SK-N-SH (cell line): ENCODE data around the gene RPS24. TPM values are rescaled to one million over a fixed set of nuclear protein-coding genes. Genes with fewer than 3 reads are reported as not detected.
"Not testable (repeated sequence)": the region's sequence is repeated elsewhere in the genome, so short reads cannot be mapped to it uniquely, and the experiment has no call there.

Experiments
- CTCF ChIA-PET: fragments of 300-600, 350-600 bp; formaldehyde crosslinking; extraction: SDS; loops from one replicate; lab custom pipeline; 2021; lab: Yijun Ruan, JAX
- POLR2A ChIA-PET: fragments of 350-600 bp; sonication (Branson Sonifier 250); formaldehyde crosslinking; extraction: SDS; loops from one replicate; lab custom pipeline; 2020; ENCODE audit warnings: antibody characterized with exemption, inconsistent platforms; lab: Yijun Ruan, JAX
- DNase-seq: peaks from one replicate; pipeline ENCODE4 v3.0.0; 2012
- H2AFZ ChIP-seq: fragments of 200-600 bp; sonication (generic); 2 replicates; pipeline ENCODE4 v1.8.1; 2016; ENCODE audit warnings: antibody characterized with exemption, mild to moderate bottlenecking, low read depth
- H3F3A ChIP-seq: fragments of 200-600 bp; sonication (generic); replicated peaks from 2 replicates; pipeline ENCODE3; 2016; ENCODE audit warnings: antibody characterized with exemption, mild to moderate bottlenecking; ENCODE audit not compliant: insufficient read depth
- H3K27ac ChIP-seq, 2 experiments: fragments of 200-500 bp in 1 of 2; fragments of 200-600 bp in 1 of 2; sonication (Bioruptor generic) in 1 of 2; sonication (generic), shearing (Covaris generic) in 1 of 2; 2 replicates each; pipeline versions ENCODE4 v1.5.1 to v1.6.1; 2014 to 2016; ENCODE audit warnings: low read depth in 2 of 2, inconsistent platforms in 1 of 2, low read length in 1 of 2, mild to moderate bottlenecking in 1 of 2, mixed read lengths in 1 of 2
- H3K27me3 ChIP-seq: fragments of 200-600 bp; sonication (generic), shearing (Covaris generic); 2 replicates; pipeline ENCODE4 v1.6.1; 2016; ENCODE audit warnings: mixed run types; ENCODE audit not compliant: insufficient read depth
- H3K36me3 ChIP-seq, 2 experiments: fragments of 200-500 bp in 1 of 2; fragments of 200-600 bp in 1 of 2; sonication (Bioruptor generic) in 1 of 2; sonication (generic) in 1 of 2; replicated peaks in 1 of 2; 2 replicates each; pipeline versions ENCODE3 to v1.5.1; 2014 to 2016; ENCODE audit warnings: low read length in 1 of 2, mild to moderate bottlenecking in 1 of 2; ENCODE audit not compliant: insufficient read depth in 2 of 2, control insufficient read depth in 1 of 2
- H3K4me1 ChIP-seq, 2 experiments: fragments of 200-500 bp in 1 of 2; fragments of 200-600 bp in 1 of 2; sonication (Bioruptor generic) in 1 of 2; sonication (generic), shearing (Covaris generic) in 1 of 2; 2 replicates each; pipeline versions ENCODE4 v1.5.1 to v1.6.1; 2014 to 2016; ENCODE audit warnings: low read depth in 1 of 2, low read length in 1 of 2, mixed run types in 1 of 2; ENCODE audit not compliant: insufficient read depth in 2 of 2, control insufficient read depth in 1 of 2
- H3K4me2 ChIP-seq: fragments of 200-600 bp; sonication (generic), shearing (Covaris generic); 2 replicates; pipeline ENCODE4 v1.6.1; 2017; ENCODE audit warnings: mixed run types
- H3K4me3 ChIP-seq, 2 experiments: fragments of 200-500 bp in 1 of 2; fragments of 200-600 bp in 1 of 2; sonication (Bioruptor generic) in 1 of 2; sonication (generic), shearing (Covaris generic) in 1 of 2; 2 replicates each; pipeline versions ENCODE4 v1.5.1 to v1.8.1; 2014 to 2016; ENCODE audit warnings: low read depth in 2 of 2, inconsistent platforms in 1 of 2, low read length in 1 of 2, mild to moderate bottlenecking in 1 of 2, mixed read lengths in 1 of 2, moderate library complexity in 1 of 2
- H3K79me2 ChIP-seq: fragments of 200-600 bp; sonication (generic); 2 replicates; pipeline ENCODE4 v1.8.1; 2017; ENCODE audit warnings: mild to moderate bottlenecking; ENCODE audit not compliant: insufficient read depth
- H3K9ac ChIP-seq: fragments of 200-600 bp; sonication (generic); 2 replicates; pipeline ENCODE4 v1.6.1; 2017; ENCODE audit warnings: mixed run types
- H3K9me2 ChIP-seq: fragments of 200-600 bp; sonication (generic); 2 replicates; pipeline ENCODE4 v1.6.1; 2017; ENCODE audit warnings: mixed run types
- H3K9me3 ChIP-seq: fragments of 200-600 bp; sonication (generic); 2 replicates; pipeline ENCODE4 v1.6.1; 2017; ENCODE audit warnings: mixed run types, mild to moderate bottlenecking, moderate library complexity
- H4K20me1 ChIP-seq: fragments of 200-600 bp; sonication (generic); 2 replicates; pipeline ENCODE4 v1.6.1; 2017; ENCODE audit warnings: mild to moderate bottlenecking, mixed run types; ENCODE audit not compliant: insufficient read depth
- CHD2 ChIP-seq: fragments of 150-350 bp; IDR thresholded peaks from 2 replicates; pipeline ENCODE4 v1.6.1; 2018; ENCODE audit warnings: low read length; ENCODE audit not compliant: partially characterized antibody
- CTCF ChIP-seq: fragments of 200-600 bp; sonication (generic); IDR thresholded peaks from 2 replicates; pipeline ENCODE4 v1.6.1; 2017; ENCODE audit warnings: antibody characterized with exemption, mild to moderate bottlenecking, moderate library complexity
- EP300 ChIP-seq, 2 experiments: IDR thresholded peaks; 2 replicates each; pipeline versions ENCODE4 v1.4.0 to v1.6.1; 2012; ENCODE audit warnings: borderline replicate concordance in 1 of 2, low read depth in 1 of 2, low read length in 1 of 2
- FOSL2 ChIP-seq: IDR thresholded peaks from 2 replicates; pipeline ENCODE4 v1.4.0; 2012; ENCODE audit warnings: low read depth, mild to moderate bottlenecking, moderate library complexity, borderline replicate concordance
- FOXM1 ChIP-seq: IDR thresholded peaks from 2 replicates; pipeline ENCODE4 v1.4.0; 2012; ENCODE audit warnings: low read depth, mild to moderate bottlenecking
- GATA2 ChIP-seq: sonication (generic); formaldehyde crosslinking; IDR thresholded peaks from 2 replicates; pipeline ENCODE4 v1.5.0; 2020; ENCODE audit warnings: mild to moderate bottlenecking, missing genetic modification reagents
- PBX3 ChIP-seq: IDR thresholded peaks from 2 replicates; pipeline ENCODE4; 2012
- POLR2AphosphoS5 ChIP-seq: IDR thresholded peaks from 2 replicates; pipeline ENCODE4 v1.6.1; 2012; ENCODE audit warnings: low read depth, low read length
- REST ChIP-seq: IDR thresholded peaks from 2 replicates; pipeline ENCODE4 v1.6.1; 2012; ENCODE audit warnings: mild to moderate bottlenecking, low read depth, low read length, moderate library complexity
- RFX5 ChIP-seq: IDR thresholded peaks from 2 replicates; pipeline ENCODE4 v1.6.1; 2012; ENCODE audit warnings: mild to moderate bottlenecking, improper control_type of control experiment, low read length
- RXRA ChIP-seq: IDR thresholded peaks from 2 replicates; pipeline ENCODE4 v1.4.0; 2012; ENCODE audit warnings: low read depth, mild to moderate bottlenecking, borderline replicate concordance
- SIN3A ChIP-seq: IDR thresholded peaks from 2 replicates; pipeline ENCODE4 v1.6.1; 2012; ENCODE audit warnings: low read depth, mild to moderate bottlenecking, low read length, moderate library complexity, borderline replicate concordance
- TEAD4 ChIP-seq: IDR thresholded peaks from 2 replicates; pipeline ENCODE4 v1.4.0; 2012; ENCODE audit warnings: mild to moderate bottlenecking, borderline replicate concordance; ENCODE audit not compliant: insufficient read depth
- USF2 ChIP-seq: fragments of 150-350 bp; IDR thresholded peaks from 2 replicates; pipeline ENCODE4 v1.6.1; 2017; ENCODE audit warnings: antibody characterized with exemption, low read length, low read depth, borderline replicate concordance
- YY1 ChIP-seq: IDR thresholded peaks from 2 replicates; pipeline ENCODE4 v1.4.0; 2012; ENCODE audit warnings: low read depth, mild to moderate bottlenecking
- ZBTB33 ChIP-seq: IDR thresholded peaks from 2 replicates; pipeline ENCODE4 v1.4.0; 2012; ENCODE audit warnings: low read depth, borderline replicate concordance
- WGBS: methylation state at CpG from one replicate; pipeline ENCODE4 v1.1.6; 2017; ENCODE audit warnings: low lambda C conversion rate; 5-methylcytosine and 5-hydroxymethylcytosine counted together
- polyA plus RNA-seq, 3 experiments: library from polyadenylated mRNA; depleted of rRNA; stranded (reverse); fragments of >200 nt; gene quantifications; 2 replicates each; pipeline ENCODE4 v1.2.3, GENCODE V29; 2012

Gene RPS24
- polyA plus RNA-seq, 1 of the 3 experiments (the other 2 are of a cell fraction): 3,806 TPM

- CTCF ChIA-PET: interaction anchor here (1.0 kb wide), 1 partner anchor 9 kb away, joined by 3 read pairs; no protein-coding TSS in a partner anchor
- H3K79me2 ChIP-seq: no peaks in the 10 kb centered on the region
- POLR2A ChIA-PET: no interaction called here
- H3K27me3 ChIP-seq: no peaks in the 10 kb centered on the region
- H3K4me3 ChIP-seq: no peak overlapping the region
- WGBS: 43% methylated on average over 2 of the region's 2 CpGs
- H3K36me3 ChIP-seq: no peaks in the 10 kb centered on the region
- no peak for DNase-seq
- no peak overlapping the region for H3K4me2 ChIP-seq
- H3K27ac ChIP-seq: no peak overlapping the region
- no peaks in the 10 kb centered on the region for H3K9me2 ChIP-seq
- peaks cover 0 to 5% of the 10 kb centered on the region in 2 experiments; a peak in 1 of 4 replicates for H3K4me1 ChIP-seq
- H4K20me1 ChIP-seq: no peaks in the 10 kb centered on the region
- no peak overlapping the region for H3K9ac ChIP-seq
- no peak overlapping the region for H2AFZ ChIP-seq
- no peaks in the 10 kb centered on the region for H3K9me3 ChIP-seq
- TF ChIP-seq POLR2AphosphoS5: no peak
- no peak for TF ChIP-seq RFX5
- no peak for TF ChIP-seq EP300 (IDR thresholded peaks at IDR 0.05; ENCODE audit: borderline replicate concordance in 1 of 2, low read depth in 1 of 2, low read length in 1 of 2)
- no peak for TF ChIP-seq TEAD4
- TF ChIP-seq SIN3A: no peak
- no peak for TF ChIP-seq PBX3
- TF ChIP-seq CHD2: no peak
- no peak for TF ChIP-seq USF2
- no peak for TF ChIP-seq YY1
- no peak for TF ChIP-seq FOSL2
- TF ChIP-seq ZBTB33: no peak
- no peak for TF ChIP-seq FOXM1
- no peak for TF ChIP-seq GATA2 (CRISPR knock-in tag)
- no peak for TF ChIP-seq CTCF
- no peak for TF ChIP-seq REST
- no peak for TF ChIP-seq RXRA
- H3F3A ChIP-seq: no peaks in the 10 kb centered on the region
Observed at GRCh38 chr10:78063236-78063635, 29.6 kb downstream of the RPS24 start.

GRCh38 chr10:78064919-78065318 is 31.3 kb downstream of the RPS24 start:
- H3F3A ChIP-seq, H3K9ac ChIP-seq, H3K4me3 ChIP-seq, H2AFZ ChIP-seq, H4K20me1 ChIP-seq, H3K4me1 ChIP-seq, POLR2A ChIA-PET, H3K9me2 ChIP-seq, H3K79me2 ChIP-seq, H3K27me3 ChIP-seq, H3K36me3 ChIP-seq, H3K4me2 ChIP-seq, H3K9me3 ChIP-seq, H3K27ac ChIP-seq, DNase-seq: not testable (repeated sequence)
- CTCF ChIA-PET: interaction anchor here (1.1 kb wide), 1 partner anchor 14 kb away, joined by 3 read pairs; no protein-coding TSS in a partner anchor
- 86% methylated on average over 2 of the region's 2 CpGs for WGBS
